Activated CD4-positive, alpha-beta memory T cell treated with anti-CD3 and anti-CD28 coated beads for 36 hours (primary cell): ENCODE data around the gene NPIPB6. TPM values are rescaled to one million over a fixed set of nuclear protein-coding genes. Genes with fewer than 3 reads are reported as not detected.

Source experiments
- CTCF ChIA-PET: fragments of 350-600 bp; sonication (Branson Sonifier 250); formaldehyde crosslinking; loops from one replicate; lab custom pipeline; 2021; ENCODE audit warnings: antibody characterized with exemption, inconsistent platforms; lab: Charles Lee
- POLR2A ChIA-PET: fragments of 350-600 bp; sonication (Branson Sonifier 250); formaldehyde crosslinking; loops from one replicate; lab custom pipeline; 2021; ENCODE audit warnings: antibody characterized with exemption; lab: Charles Lee
- DNase-seq: peaks from one replicate; pipeline ENCODE4 v3.0.0-alpha.2; 2020
- H3K27ac Mint-ChIP-seq: one replicate; pipeline ENCODE4 v1.8.0; 2021; ENCODE audit warnings: mixed read lengths
- H3K27me3 Mint-ChIP-seq: one replicate; pipeline ENCODE4 v1.8.0; 2021; ENCODE audit warnings: mixed read lengths
- H3K36me3 Mint-ChIP-seq: one replicate; pipeline ENCODE4 v1.8.0; 2021; ENCODE audit warnings: mixed read lengths
- H3K4me1 Mint-ChIP-seq: one replicate; pipeline ENCODE4 v1.8.0; 2021; ENCODE audit warnings: low read depth, mixed read lengths
- H3K4me3 Mint-ChIP-seq: one replicate; pipeline ENCODE4 v1.8.0; 2021; ENCODE audit warnings: mild to moderate bottlenecking, mixed read lengths
- H3K9me3 Mint-ChIP-seq: one replicate; pipeline ENCODE4 v1.8.0; 2021; ENCODE audit warnings: mixed read lengths
- intact Hi-C: fragments of 100-400 bp; cut with micrococcal nuclease; formaldehyde crosslinking; loops from one replicate; pipeline ENCODE4 v1.15.1; 2023
- total RNA-seq, 2 experiments: library from RNA; stranded (reverse); gene quantifications; one replicate each; pipeline ENCODE4 v1.2.3, GENCODE V29; 2021

NPIPB6 gene
- total RNA-seq, 2 experiments from 2014 or later, result 1.8 to 2.5 TPM

- H3K4me3 Mint-ChIP-seq, result no peak overlapping the region
- intact Hi-C loops, result no loop called here
- no peak for DNase-seq
- no peaks in the 10 kb centered on the region for H3K27me3 Mint-ChIP-seq
- peak overlapping the region; percentile 60 for H3K27ac Mint-ChIP-seq
- ChIA-PET CTCF (interaction anchor here (0.9 to 14.7 kb wide), 6 partner anchors 10 to 246 kb away, joined by 3 to 251 read pairs (median 4); partner anchors contain the start of gene SBK1), POLR2A (interaction anchor here (0.9 to 1.1 kb wide), 3 partner anchors 11 to 16 kb away, joined by 3 to 4 read pairs (median 3); partner anchors contain the start of gene SBK1)
- peaks cover 41% of the 10 kb centered on the region for H3K4me1 Mint-ChIP-seq
- no peaks in the 10 kb centered on the region for H3K36me3 Mint-ChIP-seq
- H3K9me3 Mint-ChIP-seq, result no peaks in the 10 kb centered on the region
Measured at GRCh38 chr16:28308794-28309584, 54.3 kb downstream of the NPIPB6 start.

DNA sequence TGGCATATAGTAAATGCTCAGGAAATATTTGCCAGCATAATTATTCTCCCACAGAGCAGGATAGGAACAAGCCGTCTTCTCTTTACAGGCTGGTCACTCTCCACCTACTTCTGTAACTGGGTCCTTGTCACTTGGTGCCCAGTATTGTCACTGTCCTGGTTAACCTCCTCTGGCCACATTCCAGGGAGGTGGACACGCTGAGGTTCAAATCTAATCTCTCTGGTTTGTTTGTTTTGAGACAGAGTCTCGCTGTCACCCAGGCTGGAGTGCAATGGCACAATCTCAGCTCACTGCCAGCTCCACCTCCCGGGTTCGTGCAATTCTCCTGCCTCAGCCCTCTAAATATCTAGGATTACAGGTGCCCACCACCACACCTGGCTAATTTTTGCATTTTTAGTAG lies 55.4 kb downstream of the NPIPB6 start:
- DNase-seq, result no peak
- POLR2A ChIA-PET, result interaction anchor here (1.1 kb wide), 1 partner anchor 10 kb away, joined by 3 read pairs; no protein-coding TSS in a partner anchor
- Mint-ChIP-seq H3K4me3 (no peak overlapping the region), H3K27me3 (no peaks in the 10 kb centered on the region), H3K36me3 (no peaks in the 10 kb centered on the region), H3K4me1 (peaks cover 41% of the 10 kb centered on the region), H3K9me3 (no peaks in the 10 kb centered on the region), H3K27ac (no peak overlapping the region)
- CTCF ChIA-PET, result interaction anchor here (14.7 kb wide), 1 partner anchor 29 kb away, joined by 251 read pairs; no protein-coding TSS in a partner anchor
- intact Hi-C loops, result no loop called here

- POLR2A ChIA-PET, result no interaction called here
- intact Hi-C loops, result no loop called here
- no peaks in the 10 kb centered on the region for H3K27me3 Mint-ChIP-seq
- no peak overlapping the region for H3K4me3 Mint-ChIP-seq
- peak; percentile 32 for DNase-seq
- no peak overlapping the region for H3K27ac Mint-ChIP-seq
- H3K36me3 Mint-ChIP-seq, result no peaks in the 10 kb centered on the region
- CTCF ChIA-PET, result interaction anchor here (1.4 kb wide), 1 partner anchor 27 kb away, joined by 3 read pairs; no protein-coding TSS in a partner anchor
- H3K4me1 Mint-ChIP-seq, result peaks cover 16% of the 10 kb centered on the region
- no peaks in the 10 kb centered on the region for H3K9me3 Mint-ChIP-seq
Measured at GRCh38 chr16:28304214-28304613, 59.1 kb downstream of the NPIPB6 start.

DNA sequence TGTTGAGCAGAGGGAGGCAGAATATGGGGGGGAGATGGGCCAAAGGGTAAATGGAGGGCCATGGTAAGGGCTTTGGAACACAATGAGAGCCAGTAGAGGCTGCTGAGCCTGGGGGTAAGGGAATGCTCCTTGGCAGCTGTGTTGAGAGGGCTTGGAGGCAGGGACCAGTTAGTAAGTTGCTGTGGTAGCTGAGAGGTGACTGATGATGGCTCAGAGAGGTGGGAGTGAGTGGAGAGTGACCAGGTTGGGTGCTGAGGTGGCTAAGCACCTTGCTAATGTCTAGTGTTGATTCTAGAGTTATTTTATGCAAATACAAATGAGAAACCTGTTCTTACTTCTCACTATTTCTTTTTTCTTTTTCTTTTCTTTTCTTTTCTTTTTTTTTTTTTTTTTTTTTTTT lies 60.2 kb downstream of the NPIPB6 start:
- ChIA-PET CTCF (interaction anchor here (1.2 kb wide), 1 partner anchor 25 kb away, joined by 7 read pairs; no protein-coding TSS in a partner anchor), POLR2A (no interaction called here)
- no peak overlapping the region for H3K27ac Mint-ChIP-seq
- no peak for DNase-seq
- no peak overlapping the region for H3K4me3 Mint-ChIP-seq
- no peaks in the 10 kb centered on the region for H3K36me3 Mint-ChIP-seq
- peaks cover 16% of the 10 kb centered on the region for H3K4me1 Mint-ChIP-seq
- intact Hi-C loops, result no loop called here
- H3K27me3 Mint-ChIP-seq, result no peaks in the 10 kb centered on the region
- H3K9me3 Mint-ChIP-seq, result no peaks in the 10 kb centered on the region

DNA sequence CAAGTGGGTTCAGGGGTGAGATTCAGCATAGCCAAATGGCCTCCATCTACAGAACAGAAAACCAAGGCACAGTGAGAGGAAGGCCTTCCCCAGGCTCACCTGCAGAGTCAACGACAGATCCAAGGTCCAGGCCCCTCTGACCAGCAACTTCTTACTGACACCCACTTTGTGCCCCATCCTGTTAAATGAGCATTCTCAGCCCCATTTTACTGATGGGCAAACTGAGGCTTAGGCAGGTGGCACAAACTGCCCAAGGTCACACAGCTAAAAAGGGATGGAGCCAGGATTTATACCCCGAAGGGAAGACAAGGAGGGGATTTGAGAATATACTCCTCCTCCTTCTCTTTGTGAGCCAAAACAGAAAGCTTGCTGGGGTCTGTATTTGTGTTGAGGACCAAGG lies 61.7 kb downstream of the NPIPB6 start:
- Mint-ChIP-seq H3K9me3 (no peaks in the 10 kb centered on the region), H3K4me3 (no peak overlapping the region), H3K27ac (no peak overlapping the region), H3K36me3 (no peaks in the 10 kb centered on the region), H3K27me3 (no peaks in the 10 kb centered on the region), H3K4me1 (peaks cover 31% of the 10 kb centered on the region)
- POLR2A ChIA-PET, result no interaction called here
- no peak for DNase-seq
- CTCF ChIA-PET, result interaction anchor here (0.9 to 3.0 kb wide), 4 partner anchors 15 to 24 kb away, joined by 5 to 14 read pairs (median 12); no protein-coding TSS in a partner anchor
- intact Hi-C loops, result no loop called here

DNA sequence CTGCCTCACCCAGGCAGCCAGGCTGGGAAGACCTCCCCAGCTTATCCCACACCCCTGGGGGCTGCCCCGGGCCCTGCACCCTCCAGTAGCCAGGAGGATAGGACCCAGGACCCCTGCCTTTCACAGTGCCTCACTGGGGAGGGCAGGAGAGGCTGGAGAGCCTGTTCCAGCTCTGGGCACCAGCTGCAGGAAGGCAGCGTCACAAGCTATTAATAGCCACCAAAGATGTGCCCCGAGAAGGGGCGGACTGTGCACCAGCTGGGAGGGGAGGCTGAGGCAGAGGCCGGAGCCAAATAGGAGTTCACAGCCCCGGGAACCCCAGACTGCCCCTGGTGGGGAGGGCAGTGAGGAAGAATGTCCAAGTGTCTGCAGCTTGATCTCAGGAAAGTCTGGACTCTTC lies 62.2 kb downstream of the NPIPB6 start:
- Mint-ChIP-seq H3K4me1 (peaks cover 34% of the 10 kb centered on the region), H3K4me3 (no peak overlapping the region)
- CTCF ChIA-PET, result interaction anchor here (0.9 to 3.0 kb wide), 4 partner anchors 16 to 23 kb away, joined by 5 to 14 read pairs (median 12); no protein-coding TSS in a partner anchor

DNA sequence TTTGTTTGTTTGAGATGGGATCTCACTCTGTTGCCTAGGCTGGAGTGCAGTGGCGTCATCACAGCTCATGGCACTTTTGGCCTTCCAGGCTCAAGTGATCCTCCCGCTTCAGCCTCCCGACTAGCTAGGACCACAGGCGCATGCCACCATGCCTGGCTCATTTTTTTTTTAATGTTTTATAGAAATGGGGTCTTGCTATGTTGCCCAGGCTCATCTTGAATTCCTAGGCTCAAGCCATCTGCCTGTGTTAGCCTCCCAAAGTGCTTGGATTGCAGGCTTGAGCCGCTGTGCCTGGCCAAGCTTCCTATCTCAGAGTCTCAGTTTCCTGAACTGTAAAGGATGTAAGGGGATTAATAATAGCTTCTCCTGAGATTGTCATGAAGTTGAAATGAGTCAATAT lies 63.0 kb downstream of the NPIPB6 start:
- ChIA-PET POLR2A (no interaction called here), CTCF (interaction anchor here (2.7 to 3.0 kb wide), 3 partner anchors 17 to 22 kb away, joined by 11 to 14 read pairs (median 12); no protein-coding TSS in a partner anchor)
- H3K4me1 Mint-ChIP-seq, result peaks cover 37% of the 10 kb centered on the region
- no peaks in the 10 kb centered on the region for H3K36me3 Mint-ChIP-seq
- no peak overlapping the region for H3K27ac Mint-ChIP-seq
- no peaks in the 10 kb centered on the region for H3K9me3 Mint-ChIP-seq
- no peak for DNase-seq
- intact Hi-C loops, result no loop called here
- no peak overlapping the region for H3K4me3 Mint-ChIP-seq
- no peaks in the 10 kb centered on the region for H3K27me3 Mint-ChIP-seq

More for the DNA sequence above, 62.2 kb downstream of the NPIPB6 start:
- no peak overlapping the region for H3K27ac Mint-ChIP-seq
- no peaks in the 10 kb centered on the region for H3K9me3 Mint-ChIP-seq
- intact Hi-C loops, result no loop called here
- H3K27me3 Mint-ChIP-seq, result no peaks in the 10 kb centered on the region
- no peak for DNase-seq
- H3K36me3 Mint-ChIP-seq, result no peaks in the 10 kb centered on the region
- POLR2A ChIA-PET, result no interaction called here

- intact Hi-C loops, result loop anchor here (10.0 kb wide), 1 partner anchor 256 kb away; the partner anchor contains the start of gene SGF29
- Mint-ChIP-seq H3K9me3 (no peaks in the 10 kb centered on the region), H3K4me1 (peaks cover 49% of the 10 kb centered on the region), H3K36me3 (no peaks in the 10 kb centered on the region), H3K4me3 (no peak overlapping the region), H3K27ac (no peak overlapping the region), H3K27me3 (no peaks in the 10 kb centered on the region)
- DNase-seq, result no peak
- POLR2A ChIA-PET, result interaction anchor here (1.7 kb wide), 1 partner anchor 10 kb away, joined by 3 read pairs; no protein-coding TSS in a partner anchor
- CTCF ChIA-PET, result interaction anchor here (1.2 to 1.8 kb wide), 2 partner anchors 11 to 18 kb away, joined by 3 to 11 read pairs; no protein-coding TSS in a partner anchor
Measured at GRCh38 chr16:28298511-28298878, 64.8 kb downstream of the NPIPB6 start.

DNA sequence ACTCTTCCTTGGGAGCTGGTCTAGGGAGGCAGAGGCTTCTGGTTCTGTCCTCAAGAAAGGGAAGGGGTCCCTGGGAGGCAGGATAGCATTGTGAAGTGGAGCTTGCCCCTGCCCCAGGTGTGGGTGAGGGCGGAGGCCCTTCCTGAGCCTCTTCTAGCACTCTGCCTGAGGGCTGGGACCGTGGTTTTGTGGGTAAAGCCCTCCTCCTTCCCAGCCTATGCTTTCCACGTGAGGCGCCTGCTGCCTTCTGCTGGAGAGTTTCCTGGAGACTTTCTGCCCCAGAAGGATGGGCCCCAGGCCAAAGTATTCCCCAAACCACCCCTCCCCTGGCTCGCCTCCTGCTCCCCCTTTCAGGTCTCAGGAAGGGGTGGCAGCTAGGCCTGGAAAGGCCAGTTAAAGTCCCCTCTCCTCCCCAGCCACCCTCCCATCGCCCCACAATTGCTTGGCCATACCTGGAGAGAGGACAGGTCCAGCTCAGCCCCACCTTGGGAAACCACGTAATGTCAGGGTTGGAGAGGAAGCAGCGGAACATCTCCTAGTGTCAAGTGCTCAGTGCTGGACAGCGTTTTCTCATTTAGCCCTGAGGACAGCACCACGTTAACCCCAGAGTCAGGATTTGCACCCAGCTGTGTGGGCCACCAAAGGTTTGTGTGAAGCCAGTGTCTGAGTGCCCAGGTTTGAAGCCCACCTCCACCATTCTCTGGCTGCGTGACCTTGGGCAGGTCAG lies 65.4 kb downstream of the NPIPB6 start:
- CTCF ChIA-PET, result interaction anchor here (0.8 to 2.0 kb wide), 5 partner anchors 11 to 95 kb away, joined by 3 to 12 read pairs (median 3); no protein-coding TSS in a partner anchor
- Mint-ChIP-seq H3K4me3 (no peak overlapping the region), H3K27me3 (no peaks in the 10 kb centered on the region), H3K4me1 (peaks cover 46% of the 10 kb centered on the region), H3K27ac (peak overlapping the region; percentile 51), H3K36me3 (no peaks in the 10 kb centered on the region), H3K9me3 (no peaks in the 10 kb centered on the region)
- no peak for DNase-seq
- intact Hi-C loops, result loop anchor here (10.0 kb wide), 1 partner anchor 257 kb away; the partner anchor contains the start of gene SGF29
- POLR2A ChIA-PET, result interaction anchor here (0.6 to 1.7 kb wide), 2 partner anchors 11 to 85 kb away, joined by 3 to 4 read pairs; no protein-coding TSS in a partner anchor

- Mint-ChIP-seq H3K9me3 (no peaks in the 10 kb centered on the region), H3K27me3 (no peaks in the 10 kb centered on the region), H3K27ac (peak overlapping the region; percentile 51), H3K4me1 (peaks cover 43% of the 10 kb centered on the region), H3K36me3 (no peaks in the 10 kb centered on the region), H3K4me3 (no peak overlapping the region)
- CTCF ChIA-PET, result interaction anchor here (0.8 to 2.0 kb wide), 4 partner anchors 11 to 95 kb away, joined by 3 to 12 read pairs (median 7); no protein-coding TSS in a partner anchor
- intact Hi-C loops, result loop anchor here (10.0 kb wide), 1 partner anchor 257 kb away; the partner anchor contains the start of gene SGF29
- POLR2A ChIA-PET, result interaction anchor here (0.6 to 1.7 kb wide), 3 partner anchors 11 to 84 kb away, joined by 3 to 4 read pairs (median 3); no protein-coding TSS in a partner anchor
- no peak for DNase-seq
Measured at GRCh38 chr16:28297308-28297707, 66.0 kb downstream of the NPIPB6 start.

GRCh38 chr16:28295276-28295675 lies 68.0 kb downstream of the NPIPB6 start:
- POLR2A ChIA-PET, result no interaction called here
- Mint-ChIP-seq H3K27ac (no peak overlapping the region), H3K4me1 (peaks cover 52% of the 10 kb centered on the region), H3K9me3 (no peaks in the 10 kb centered on the region), H3K27me3 (no peaks in the 10 kb centered on the region), H3K4me3 (no peak overlapping the region), H3K36me3 (no peaks in the 10 kb centered on the region)
- CTCF ChIA-PET, result interaction anchor here (1.2 to 4.8 kb wide), 3 partner anchors 17 to 31 kb away, joined by 3 to 46 read pairs (median 5); no protein-coding TSS in a partner anchor
- intact Hi-C loops, result loop anchor here (10.0 kb wide), 1 partner anchor 260 kb away; the partner anchor contains the start of gene SGF29
- no peak for DNase-seq
